Motor neuron (in vitro differentiated cells): ENCODE results near the gene STK31. TPM values are rescaled to one million over a fixed set of nuclear protein-coding genes. Genes with fewer than 3 reads are reported as not detected.
A peak's percentile ranks its signal among the peaks of the same experiment; 100 is the strongest.

Experiments
- ATAC-seq, 8 experiments: fragments of 200-7000 bp; cut with Tn5 transposase; replicated peaks in 6 of 8; 2 replicates each; pipeline ENCODE4 v1.8.0; 2021; ENCODE audit warnings: mild to moderate bottlenecking in 8 of 8, moderate library complexity in 8 of 8
- H3K27ac ChIP-seq, 2 donors: fragments of 250-450 bp; sonication (Bioruptor Pico); 2 replicates each; pipeline ENCODE4 v1.9.0; 2021; ENCODE audit warnings: antibody characterized with exemption in 2 of 2, mild to moderate bottlenecking in 2 of 2, moderate library complexity in 1 of 2
- H3K4me1 ChIP-seq, 2 donors: fragments of 250-450 bp; sonication (Bioruptor Pico); replicated peaks in 1 of 2; 2 replicates each; pipeline ENCODE4 v1.6.1; 2021; ENCODE audit warnings: antibody characterized with exemption in 2 of 2, mild to moderate bottlenecking in 2 of 2, moderate library complexity in 1 of 2
- H3K4me3 ChIP-seq, 5 donors: fragments of 250-450 bp; sonication (Bioruptor Pico); 2 replicates each; pipeline ENCODE4 v1.9.0; 2021; ENCODE audit warnings: antibody characterized with exemption in 5 of 5, mild to moderate bottlenecking in 5 of 5, moderate library complexity in 4 of 5
- WGBS, 10 experiments: fragments of 450-650 bp; shearing (Covaris generic); methylation state at CpG; one replicate each; pipeline ENCODE4 v1.0.0; 2022; 5-methylcytosine and 5-hydroxymethylcytosine counted together
- in situ Hi-C, 9 experiments: fragments of 400-800 bp; cut with MboI; loops; one replicate each; pipeline ENCODE4 v1.15.0; 2021; ENCODE audit warnings: low sequenced_read_pairs in 9 of 9, low pct_unique_long_range_greater_than_20kb in 2 of 9; ENCODE audit not compliant: unreplicated experiment in 9 of 9
- total RNA-seq, 8 experiments: library from RNA; unstranded; fragments of 300-600 nt; gene quantifications; 2 replicates each; pipeline versions ENCODE4 v1.2.3 to v1.2.4, GENCODE V29; 2022

STK31 gene
- total RNA-seq, 8 experiments from 2014 or later = 0.20 to 5.6 (median 0.71) TPM

DNA sequence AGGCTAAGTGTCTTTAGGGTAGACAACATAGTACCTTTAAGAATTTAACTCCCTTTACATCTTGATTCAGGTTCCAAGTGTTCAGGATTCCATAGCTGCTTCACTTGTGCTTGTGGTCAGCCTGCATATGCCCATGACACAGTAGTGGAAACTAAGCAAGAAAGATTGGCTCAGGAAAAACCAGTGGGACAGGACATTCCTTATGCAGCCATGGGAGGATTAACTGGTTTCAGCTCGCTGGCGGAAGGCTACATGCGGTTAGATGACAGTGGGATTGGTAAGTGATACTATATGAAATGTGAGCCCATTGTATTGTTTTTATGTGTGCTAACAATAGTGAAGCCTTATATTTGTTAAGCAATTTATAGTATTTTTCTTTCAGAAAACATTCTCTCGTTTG is 18.7 kb upstream of the STK31 start:
- 55 to 100% (median 91%) methylated on average over 1 to 4 of the region's 4 CpGs for WGBS, 10 experiments
- Histone ChIP-seq H3K27ac (no peak overlapping the region), H3K4me3 (no peak overlapping the region), H3K4me1 (no peaks in the 10 kb centered on the region)
- in situ Hi-C loops = loop anchor here in 2 of 9 experiments (25.0 kb wide), 1 partner anchor 129 kb away; no protein-coding TSS in a partner anchor
- no peak for ATAC-seq

DNA sequence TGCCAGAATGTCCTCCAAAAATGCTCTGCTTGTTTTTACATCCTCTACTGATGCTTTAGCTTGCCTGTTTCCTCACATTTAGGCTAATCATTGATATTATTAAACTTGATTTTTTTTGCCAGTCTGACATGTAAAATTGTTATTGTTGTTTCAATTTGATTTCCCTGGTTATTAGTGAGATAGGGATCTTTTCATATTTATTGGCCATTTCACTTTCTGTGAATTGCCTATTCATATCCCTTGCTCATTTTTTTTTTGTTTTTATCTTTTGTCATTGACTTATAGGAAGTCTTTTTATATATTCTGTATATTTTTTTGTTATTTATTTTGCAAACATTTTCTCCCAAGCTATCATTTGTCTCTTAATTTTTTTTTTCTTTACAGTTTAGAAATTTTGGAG is 16.8 kb upstream of the STK31 start:
- no peak overlapping the region for H3K27ac ChIP-seq
- in situ Hi-C loops = loop anchor here in 2 of 9 experiments (25.0 kb wide), 1 partner anchor 131 kb away; no protein-coding TSS in a partner anchor

DNA sequence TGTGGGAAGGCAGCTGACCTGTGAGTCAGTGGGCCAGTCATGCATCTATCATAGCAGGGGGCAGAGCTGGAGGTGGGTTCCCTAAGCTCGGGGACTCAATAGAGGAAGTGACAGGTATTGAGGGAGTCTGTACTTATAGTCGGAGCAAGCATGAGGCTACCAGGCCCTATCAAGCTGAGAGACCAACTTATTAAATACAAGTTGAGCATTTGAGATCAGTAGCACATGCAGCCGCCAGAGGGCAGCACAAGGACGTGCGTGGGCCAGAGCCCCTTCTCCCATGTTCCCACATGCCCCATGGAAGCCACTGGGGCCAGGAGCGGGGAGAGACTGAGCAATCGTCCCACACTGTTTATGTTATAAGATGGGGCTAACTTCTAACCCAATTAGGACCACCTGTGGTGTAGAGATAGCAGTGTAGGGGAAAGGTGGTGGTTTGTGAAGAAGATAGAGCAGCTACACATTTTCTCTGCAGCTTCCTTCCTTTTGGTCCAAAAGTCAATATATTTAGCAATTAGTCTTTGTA is 13.0 kb upstream of the STK31 start:
- 0 to 65% (median 54%) methylated on average over 1 to 4 of the region's 7 CpGs; no CpG with 5 or more reads in 5 of the 10 experiments for WGBS, 10 experiments

More for the DNA sequence above, 16.8 kb upstream of the STK31 start:
- no peak for ATAC-seq
- Histone ChIP-seq H3K4me3 (no peak overlapping the region), H3K4me1 (no peaks in the 10 kb centered on the region)

DNA sequence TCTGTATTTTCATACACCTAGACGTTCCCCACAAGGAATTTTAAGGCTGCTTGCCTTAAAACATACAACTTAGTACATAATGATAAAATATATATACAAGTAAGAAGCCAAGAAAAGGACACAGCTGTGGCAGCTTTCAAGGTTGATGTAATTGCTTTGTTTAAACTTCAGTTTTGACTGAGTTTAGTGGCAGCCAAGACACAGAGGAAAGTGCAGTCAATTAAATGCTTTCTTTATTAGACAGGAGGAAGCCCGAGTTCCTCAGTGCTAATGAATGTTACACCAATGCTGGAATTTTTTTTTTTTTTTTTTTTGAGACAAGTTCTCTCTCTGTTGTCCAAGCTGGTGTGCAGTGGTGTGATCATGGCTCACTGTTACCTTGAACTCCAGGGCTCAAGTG is 11.2 kb upstream of the STK31 start:
- H3K4me1 ChIP-seq = no peaks in the 10 kb centered on the region
- no peak overlapping the region for H3K27ac ChIP-seq
- 36 to 100% (median 92%) methylated on average over 1 to 2 of the region's 2 CpGs; no CpG with 5 or more reads in 1 of the 10 experiments for WGBS, 10 experiments
- no peak for ATAC-seq
- H3K4me3 ChIP-seq = no peak overlapping the region
- in situ Hi-C loops = loop anchor here in 2 of 9 experiments (25.0 kb wide), 1 partner anchor 137 kb away; no protein-coding TSS in a partner anchor

More for the DNA sequence above, 13.0 kb upstream of the STK31 start:
- peak in 3 of 8 experiments; percentile 86 to 92 (median 89) for ATAC-seq
- H3K4me1 ChIP-seq = no peaks in the 10 kb centered on the region
- no peak overlapping the region for H3K27ac ChIP-seq
- H3K4me3 ChIP-seq = no peak overlapping the region
- in situ Hi-C loops = loop anchor here in 2 of 9 experiments (25.0 kb wide), 1 partner anchor 135 kb away; no protein-coding TSS in a partner anchor

DNA sequence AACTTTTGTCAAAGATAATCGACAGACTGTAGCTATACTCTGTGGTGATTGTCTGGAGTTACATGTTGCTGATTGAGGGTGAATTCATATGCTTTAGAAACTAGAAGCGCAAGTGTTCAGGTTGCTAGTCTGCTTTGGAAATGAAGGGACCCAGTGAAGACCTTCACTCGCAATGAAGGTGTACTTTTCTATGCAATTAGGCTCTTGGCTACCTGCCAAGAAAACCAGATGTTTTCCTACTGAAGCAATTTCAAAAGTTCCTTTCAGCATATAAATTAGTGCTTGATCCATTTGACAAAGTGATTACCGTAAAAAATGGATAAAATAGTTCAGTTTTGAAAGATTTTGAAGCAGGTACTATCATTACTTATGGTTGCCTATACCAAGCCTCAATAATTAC is 10.0 kb upstream of the STK31 start:
- no peak overlapping the region for H3K27ac ChIP-seq
- 69 to 100% (median 95%) methylated on average over 1 to 4 of the region's 4 CpGs; no CpG with 5 or more reads in 1 of the 10 experiments for WGBS, 10 experiments
- H3K4me1 ChIP-seq = no peaks in the 10 kb centered on the region
- no peak for ATAC-seq
- no peak overlapping the region for H3K4me3 ChIP-seq
- in situ Hi-C loops = loop anchor here in 6 of 9 experiments (10.0 to 25.0 kb wide), 3 partner anchors 135 to 438 kb away; no protein-coding TSS in a partner anchor

DNA sequence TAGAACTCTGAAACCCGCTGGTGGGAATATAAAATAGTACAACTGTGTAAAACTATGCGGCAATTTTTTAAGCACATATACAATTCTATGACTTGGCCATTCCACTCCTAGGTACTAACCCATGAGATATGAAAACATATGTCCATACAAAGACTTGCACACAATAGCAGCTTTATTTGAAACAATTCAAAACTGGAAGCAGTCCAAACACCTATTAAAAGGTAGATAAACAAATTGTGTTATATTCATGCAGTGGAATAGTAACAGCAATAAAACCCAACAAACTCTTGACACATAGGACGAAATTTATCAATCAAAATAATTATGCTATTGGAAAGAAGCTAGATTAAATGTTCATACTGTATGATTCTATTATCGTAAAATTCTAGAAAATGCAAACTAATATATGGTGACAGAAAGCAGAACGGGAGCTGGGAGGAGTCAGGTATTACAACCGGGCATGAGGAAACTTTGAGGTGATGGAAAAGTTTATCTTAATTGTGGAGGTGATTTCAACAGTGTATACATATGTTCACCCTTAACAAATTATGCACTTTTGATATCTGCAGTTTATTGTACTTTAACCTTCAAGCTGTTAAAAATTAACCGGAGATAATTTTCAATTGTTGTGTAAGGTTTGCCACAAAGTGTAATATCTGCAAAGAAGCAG is 803 bp upstream of the STK31 start:
- Histone ChIP-seq H3K4me3 (no peak overlapping the region), H3K27ac (no peak overlapping the region), H3K4me1 (no peaks in the 10 kb centered on the region)
- in situ Hi-C loops = loop anchor here in 6 of 9 experiments (10.0 to 25.0 kb wide), 3 partner anchors 144 to 447 kb away; no protein-coding TSS in a partner anchor
- ATAC-seq = no peak
- WGBS, 10 experiments = 68 to 100% (median 88%) methylated on average over 1 to 7 of the region's 7 CpGs

DNA sequence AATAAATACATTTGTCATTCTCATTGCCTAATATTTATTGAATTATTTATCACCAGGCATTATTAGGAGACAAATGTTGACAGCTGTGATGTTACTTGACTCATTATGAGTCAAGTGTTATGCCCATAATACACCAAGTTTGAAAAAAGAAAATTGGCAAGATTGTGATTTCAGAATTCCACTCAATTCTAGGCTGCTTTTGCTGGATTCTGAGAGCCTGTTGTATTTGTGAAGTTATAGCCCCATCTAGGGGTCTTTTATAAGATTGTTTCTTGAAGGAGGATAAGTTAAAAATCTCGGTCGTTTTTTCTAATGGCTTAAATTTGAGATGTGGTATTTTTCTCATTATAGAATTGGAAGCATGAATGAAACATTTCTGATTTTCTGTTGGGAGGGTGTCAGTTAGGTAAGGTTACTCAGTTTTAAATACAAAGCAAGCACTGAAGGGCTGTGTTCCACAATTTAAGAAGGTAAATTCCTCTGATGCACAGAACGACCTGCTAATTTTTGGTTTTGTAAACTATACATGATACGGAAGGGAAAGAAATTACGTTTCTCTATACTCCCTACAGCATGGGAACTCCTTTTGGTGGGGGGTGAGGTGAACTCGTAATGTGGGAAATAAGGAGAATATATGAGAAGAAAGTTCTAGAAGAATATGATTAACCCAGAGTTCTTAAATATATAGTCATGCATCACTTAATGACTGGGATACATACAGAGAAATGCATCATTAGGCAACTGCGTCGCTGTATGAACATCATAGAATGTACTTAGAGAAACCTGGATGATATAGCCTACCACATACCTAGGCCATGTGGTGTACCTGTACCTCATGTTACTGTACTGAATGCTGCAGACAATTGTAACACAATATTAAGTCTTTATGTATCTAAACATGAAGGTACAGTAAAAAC is 2.6 kb downstream of the STK31 start:
- Histone ChIP-seq H3K4me1 (no peaks in the 10 kb centered on the region), H3K4me3 (no peak overlapping the region), H3K27ac (no peak overlapping the region)
- 20 to 100% (median 46%) methylated on average over 1 to 8 of the region's 8 CpGs; no CpG with 5 or more reads in 1 of the 10 experiments for WGBS, 10 experiments
- in situ Hi-C loops = loop anchor here in 3 of 9 experiments (25.0 kb wide), 2 partner anchors 150 to 450 kb away; no protein-coding TSS in a partner anchor
- ATAC-seq = peak in 6 of 8 experiments; percentile 7 to 43 (median 30)

DNA sequence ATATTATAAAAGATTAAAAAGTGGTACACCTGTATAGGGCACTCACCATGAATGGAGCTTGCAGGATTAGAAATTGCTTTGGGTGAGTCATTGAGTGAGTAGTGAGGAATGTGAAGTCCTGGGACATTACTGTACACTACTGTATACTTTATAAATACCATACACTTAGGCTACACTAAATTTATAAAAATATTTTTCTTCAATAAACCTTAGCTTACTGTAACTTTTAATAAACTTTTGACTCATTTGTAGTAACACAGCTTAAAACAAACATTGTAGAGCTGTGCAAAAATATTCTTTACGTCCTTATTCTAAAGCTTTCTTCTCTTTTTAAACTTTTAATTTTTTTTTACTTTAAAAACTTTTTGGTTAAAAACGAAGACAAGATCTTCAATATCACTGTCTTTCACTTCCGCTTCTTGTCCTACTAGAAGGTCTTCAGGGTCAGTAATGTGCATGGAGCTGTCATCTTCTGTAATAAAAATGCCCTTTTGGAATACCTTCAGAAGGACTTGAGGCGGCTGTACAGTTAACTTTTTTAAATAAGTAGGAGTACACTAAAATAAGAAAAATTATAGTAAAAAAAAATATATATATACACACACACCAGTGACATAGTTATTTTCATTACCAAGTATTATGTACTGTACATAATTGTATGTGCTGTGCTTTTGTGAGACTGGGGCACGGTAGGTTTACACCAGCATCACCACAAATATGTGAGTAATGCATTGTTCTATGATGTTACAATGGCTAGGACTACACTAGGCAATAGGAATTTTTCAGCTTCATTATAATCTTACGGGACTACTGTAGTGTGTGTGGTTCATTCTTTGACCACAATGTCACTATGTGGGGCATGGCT is 3.5 kb downstream of the STK31 start:
- Histone ChIP-seq H3K27ac (no peak overlapping the region), H3K4me3 (no peak overlapping the region), H3K4me1 (no peaks in the 10 kb centered on the region)
- in situ Hi-C loops = loop anchor here in 3 of 9 experiments (25.0 kb wide), 2 partner anchors 151 to 451 kb away; no protein-coding TSS in a partner anchor
- peak in 5 of 8 experiments; percentile 24 to 93 (median 92) for ATAC-seq
- WGBS, 10 experiments = 22 to 71% (median 63%) methylated on average over 4 to 6 of the region's 6 CpGs; no CpG with 5 or more reads in 1 of the 10 experiments

DNA sequence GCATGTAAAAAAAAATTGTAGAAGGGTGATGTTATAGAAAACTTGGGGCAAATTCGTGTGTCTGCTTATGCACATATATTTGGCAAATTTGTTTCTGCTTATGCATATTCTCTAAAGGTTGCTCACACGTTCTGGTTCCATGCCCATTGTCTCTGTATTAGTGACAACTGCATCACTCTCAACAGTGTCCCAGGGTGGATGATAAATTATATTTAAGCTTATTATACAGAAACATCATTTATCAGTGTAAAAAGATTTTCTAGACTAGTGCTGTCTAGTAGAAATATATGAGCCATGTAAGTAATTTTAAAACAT is 4.1 kb downstream of the STK31 start:
- in situ Hi-C loops = loop anchor here in 3 of 9 experiments (25.0 kb wide), 2 partner anchors 152 to 452 kb away; no protein-coding TSS in a partner anchor
- Histone ChIP-seq H3K4me3 (no peak overlapping the region), H3K27ac (no peak overlapping the region), H3K4me1 (no peaks in the 10 kb centered on the region)
- 0 to 50% (median 15%) methylated on average over 1 to 2 of the region's 2 CpGs; no CpG with 5 or more reads in 2 of the 10 experiments for WGBS, 10 experiments
- peak in 3 of 8 experiments; percentile 84 to 88 (median 86) for ATAC-seq

DNA sequence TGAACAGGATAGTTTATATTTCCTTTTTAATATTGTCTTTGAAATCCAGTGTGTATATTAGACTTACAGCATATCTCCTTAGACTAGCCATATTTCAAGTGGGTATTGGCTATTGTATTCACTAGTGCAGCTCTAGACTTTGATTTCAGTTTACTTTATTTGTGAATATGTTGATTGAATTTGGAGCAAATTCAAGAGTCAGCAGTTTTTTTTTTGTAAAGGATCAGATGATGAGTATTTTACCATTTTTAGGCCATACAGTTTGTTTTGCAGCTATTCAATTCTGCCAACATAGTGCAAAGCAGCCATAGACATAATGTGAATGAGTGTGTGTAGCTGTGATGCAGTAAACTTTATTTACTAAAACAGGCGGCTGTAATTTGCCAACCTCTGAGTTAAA is 4.6 kb downstream of the STK31 start:
- H3K27ac ChIP-seq = no peak overlapping the region
- in situ Hi-C loops = loop anchor here in 3 of 9 experiments (25.0 kb wide), 2 partner anchors 152 to 452 kb away; no protein-coding TSS in a partner anchor
- no peaks in the 10 kb centered on the region for H3K4me1 ChIP-seq
- no peak overlapping the region for H3K4me3 ChIP-seq
- peak in 2 of 8 experiments; percentile 6 to 35 for ATAC-seq
- WGBS, 10 experiments = 17 to 100% (median 83%) methylated on average over 1 of the region's 1 CpG; no CpG with 5 or more reads in 3 of the 10 experiments

DNA sequence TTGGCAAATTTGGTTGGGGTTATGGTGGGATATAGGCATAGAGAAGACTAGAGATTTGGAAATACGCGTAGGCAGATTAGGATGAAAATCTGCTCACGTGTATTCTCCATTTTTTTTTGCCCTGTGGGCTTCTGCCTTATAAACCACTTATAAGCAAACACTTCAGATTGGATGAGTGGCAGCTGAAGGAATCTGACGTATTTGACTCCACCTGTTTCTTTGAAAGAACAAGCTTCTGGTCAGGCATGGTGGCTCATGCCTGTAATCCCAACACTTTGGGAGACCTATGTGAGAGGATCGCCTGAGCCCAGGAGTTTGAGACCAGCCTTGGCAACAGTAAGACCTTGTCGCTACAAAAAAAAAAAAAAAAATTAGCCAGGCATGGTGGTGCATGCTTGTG is 5.1 kb downstream of the STK31 start:
- no peak for ATAC-seq
- 67 to 100% (median 87%) methylated on average over 1 to 6 of the region's 6 CpGs; no CpG with 5 or more reads in 1 of the 10 experiments for WGBS, 10 experiments
- Histone ChIP-seq H3K27ac (no peak overlapping the region), H3K4me1 (no peaks in the 10 kb centered on the region), H3K4me3 (no peak overlapping the region)
- in situ Hi-C loops = loop anchor here in 3 of 9 experiments (25.0 kb wide), 2 partner anchors 153 to 453 kb away; no protein-coding TSS in a partner anchor
